Measurements from ENCODE around the gene ZNF497.

Gene ZNF497

GRCh38 chr19:58401840-58402421, 39.4 kb upstream of the ZNF497 start:
- TF ChIP-seq CTCF (conservative IDR thresholded peaks at IDR 0.05) (no peak), ZFX (IDR thresholded peaks at IDR 0.05) (no peak)

GRCh38 chr19:58400916-58401839, 38.6 kb upstream of the ZNF497 start:
- peak overlapping the region; percentile 76 for H3K27ac ChIP-seq
- TF ChIP-seq CTCF (conservative IDR thresholded peaks at IDR 0.05): no peak
- TF ChIP-seq ZFX (IDR thresholded peaks at IDR 0.05): no peak

More at GRCh38 chr19:58401840-58402421, 39.4 kb upstream of the ZNF497 start:
- H3K27ac ChIP-seq: peak overlapping the region; percentile 76

GRCh38 chr19:58400316-58400915, 37.9 kb upstream of the ZNF497 start:
- peak overlapping the region; percentile 76 for H3K27ac ChIP-seq
- TF ChIP-seq ZFX (IDR thresholded peaks at IDR 0.05): peak; percentile 34; the same call in 1 of the 2 replicates
- no peak for TF ChIP-seq CTCF (conservative IDR thresholded peaks at IDR 0.05)

GRCh38 chr19:58399903-58400302, 37.4 kb upstream of the ZNF497 start:
- peak overlapping the region; percentile 76; the same call in 1 of the 2 replicates for H3K27ac ChIP-seq
- no peak for TF ChIP-seq ZFX (IDR thresholded peaks at IDR 0.05)
- TF ChIP-seq CTCF (conservative IDR thresholded peaks at IDR 0.05): no peak

- TF ChIP-seq CTCF (conservative IDR thresholded peaks at IDR 0.05): no peak
- no peak for TF ChIP-seq ZFX (IDR thresholded peaks at IDR 0.05)
- no peak overlapping the region for H3K27ac ChIP-seq
Observed at GRCh38 chr19:58398545-58398944, 36.0 kb upstream of the ZNF497 start.

- H3K27ac ChIP-seq: no peak overlapping the region
- no peak for TF ChIP-seq ZFX (IDR thresholded peaks at IDR 0.05)
- no peak for TF ChIP-seq CTCF (conservative IDR thresholded peaks at IDR 0.05)
Observed at GRCh38 chr19:58398087-58398486, 35.5 kb upstream of the ZNF497 start.
